NCI-H510A (cell line): Measurements from ENCODE around the gene YIF1A.
"Not testable (repeated sequence)": the region's sequence is repeated elsewhere in the genome, so short reads cannot be mapped to it uniquely, and the experiment has no call there.

Source experiments
- DNase-seq: peaks from one replicate; lab custom pipeline; 2025; lab: John Stamatoyannopoulos, UW

YIF1A gene

DNA sequence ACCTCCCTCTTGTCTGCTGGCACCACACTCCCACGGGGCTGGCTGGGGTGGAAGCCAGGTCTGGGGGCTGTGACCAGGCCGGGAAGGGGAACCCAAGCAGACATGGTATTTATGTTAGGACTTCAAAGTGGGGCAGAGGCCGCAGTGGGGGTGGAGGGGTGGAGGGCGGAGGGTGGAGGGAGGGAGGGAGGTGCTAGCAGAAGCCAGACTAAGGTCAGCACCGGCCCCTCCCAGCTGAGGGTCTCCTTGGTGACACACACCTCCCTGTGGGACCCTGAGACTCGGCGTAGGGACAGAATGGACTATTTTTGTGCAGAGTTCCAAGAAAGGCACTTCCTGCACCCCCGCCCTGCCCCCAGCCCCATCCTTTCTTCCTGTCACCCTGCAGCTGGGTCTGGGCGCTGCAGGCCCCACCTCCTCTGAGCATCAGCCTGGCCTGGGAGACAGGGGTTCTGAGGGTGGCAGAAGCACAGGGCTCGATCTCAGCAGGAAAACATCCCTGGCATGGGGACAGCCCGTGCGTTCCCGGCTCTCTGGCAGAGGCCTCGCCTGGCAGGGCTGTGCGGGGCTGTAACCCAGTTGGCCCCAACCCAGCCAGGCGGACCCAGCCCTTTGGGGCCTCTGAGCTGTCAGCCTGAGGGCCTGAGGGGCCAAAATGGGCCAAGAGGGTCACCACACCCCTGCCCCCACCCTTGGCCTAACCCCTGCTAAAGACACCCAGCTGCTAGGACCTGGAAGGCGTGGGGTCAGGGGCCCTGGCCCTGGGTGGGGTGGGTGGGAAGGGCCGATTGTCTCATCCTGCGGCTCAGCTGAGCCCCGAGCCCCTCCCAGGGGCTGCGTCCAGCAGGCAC, 37.5 kb upstream of the YIF1A start:
- DNase-seq = no peak

GRCh38 chr11:66325263-66325671, 36.3 kb upstream of the YIF1A start:
- DNase-seq = no peak

DNA sequence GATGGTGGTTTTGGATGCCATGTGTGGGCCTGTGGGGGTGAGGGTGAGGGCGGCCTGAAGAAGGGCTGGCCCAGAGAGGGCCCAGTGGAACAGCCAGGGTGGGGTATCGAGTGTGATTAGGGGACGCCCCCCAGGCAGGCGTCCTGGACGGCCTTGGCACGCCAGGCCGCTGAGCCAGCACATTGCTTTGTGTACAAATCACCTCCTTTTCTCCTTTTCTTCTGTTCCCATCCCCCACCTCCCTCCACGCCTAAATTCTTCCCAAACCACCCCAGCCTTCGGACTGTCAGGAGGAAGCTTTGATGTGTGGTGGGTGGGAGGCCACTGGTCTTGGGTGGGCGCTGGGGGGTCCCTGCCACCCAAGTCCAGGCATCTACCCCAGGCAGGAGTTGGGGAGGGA, 35.7 kb upstream of the YIF1A start:
- DNase-seq = no peak

GRCh38 chr11:66323684-66324083, 34.7 kb upstream of the YIF1A start:
- no peak for DNase-seq

DNA sequence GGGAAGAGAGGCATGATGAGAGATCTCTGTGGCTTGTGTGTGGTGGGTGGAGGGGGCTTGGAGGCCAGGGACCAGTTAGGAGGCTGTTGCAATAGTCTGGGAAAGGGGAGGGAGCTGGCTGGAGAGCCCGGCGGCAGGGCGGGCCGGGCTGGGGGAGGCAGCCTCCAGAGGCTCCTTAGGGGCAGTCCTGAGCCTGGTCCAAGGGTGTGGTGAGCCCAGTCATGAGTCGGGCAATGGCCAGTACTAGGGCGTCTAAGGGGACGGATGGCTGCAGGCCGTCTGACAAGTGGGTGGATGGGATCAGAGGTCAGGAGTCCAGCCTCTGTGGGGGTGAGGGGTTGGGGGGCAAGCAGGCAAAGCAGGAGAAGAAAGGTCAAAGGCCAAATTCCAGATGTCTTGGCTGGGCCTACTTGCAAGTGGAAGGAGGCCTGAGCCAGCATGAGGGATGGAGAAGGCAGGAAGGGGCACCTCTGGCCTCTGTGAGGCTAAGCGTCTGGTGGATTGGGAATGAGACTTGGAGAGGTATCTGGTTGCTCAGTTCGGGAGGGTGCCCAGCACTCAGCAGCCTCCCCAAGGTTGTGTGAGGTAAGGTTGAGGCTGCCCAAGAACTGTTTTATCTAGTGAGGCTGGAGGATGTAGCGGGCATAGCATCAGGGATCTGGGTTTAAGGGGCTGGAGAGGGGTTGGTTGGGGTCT, 33.9 kb upstream of the YIF1A start:
- no peak for DNase-seq

DNA sequence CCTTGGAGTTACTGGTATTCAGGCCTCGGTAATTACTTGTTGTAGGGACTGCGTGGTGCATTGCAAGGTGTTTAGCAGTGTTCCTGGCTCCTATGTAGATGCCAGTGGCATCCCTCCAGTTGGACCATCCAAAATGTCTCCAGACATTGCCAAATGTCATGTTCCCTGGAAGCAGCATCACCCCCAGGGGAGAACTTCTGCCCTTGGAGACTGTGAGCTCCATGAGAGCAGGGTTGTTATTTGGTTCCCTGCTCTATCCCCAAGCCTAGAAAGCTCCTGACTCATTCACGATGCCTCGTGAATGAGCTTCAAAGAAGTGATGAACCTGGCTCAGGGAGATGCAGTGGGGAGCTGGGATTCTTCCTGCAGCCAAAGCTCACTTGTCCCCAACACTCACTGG, 32.7 kb upstream of the YIF1A start:
- no peak for DNase-seq

DNA sequence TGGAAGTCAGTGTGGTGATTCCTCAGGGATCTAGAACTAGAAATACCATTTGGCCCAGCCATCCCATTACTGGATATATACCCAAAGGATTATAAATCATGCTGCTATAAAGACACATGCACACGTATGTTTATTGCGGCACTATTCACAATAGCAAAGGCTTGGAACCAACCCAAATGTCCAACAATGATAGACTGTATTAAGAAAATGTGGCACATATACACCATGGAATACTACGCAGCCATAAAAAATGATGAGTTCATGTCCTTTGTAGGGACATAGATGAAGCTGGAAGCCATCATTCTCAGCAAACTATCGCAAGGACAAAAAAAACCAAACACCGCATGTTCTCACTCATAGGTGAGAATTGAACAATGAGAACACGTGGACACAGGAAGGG, 31.8 kb upstream of the YIF1A start:
- not testable (repeated sequence) for DNase-seq

DNA sequence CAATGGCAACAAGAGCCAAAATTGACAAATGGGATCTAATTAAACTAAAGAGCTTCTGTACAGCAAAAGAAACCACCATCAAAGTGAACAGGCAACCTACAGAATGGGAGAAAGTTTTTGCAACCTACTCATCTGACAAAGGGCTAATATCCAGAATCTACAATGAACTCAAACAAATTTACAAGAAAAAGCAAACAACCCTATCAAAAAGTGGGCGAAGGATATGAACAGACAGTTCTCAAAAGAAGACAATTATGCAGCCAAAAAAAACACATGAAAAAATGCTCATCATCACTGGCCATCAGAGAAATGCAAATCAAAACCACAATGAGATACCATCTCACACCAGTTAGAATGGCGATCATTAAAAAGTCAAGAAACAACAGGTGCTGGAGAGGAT, 31.3 kb upstream of the YIF1A start:
- not testable (repeated sequence) for DNase-seq

DNA sequence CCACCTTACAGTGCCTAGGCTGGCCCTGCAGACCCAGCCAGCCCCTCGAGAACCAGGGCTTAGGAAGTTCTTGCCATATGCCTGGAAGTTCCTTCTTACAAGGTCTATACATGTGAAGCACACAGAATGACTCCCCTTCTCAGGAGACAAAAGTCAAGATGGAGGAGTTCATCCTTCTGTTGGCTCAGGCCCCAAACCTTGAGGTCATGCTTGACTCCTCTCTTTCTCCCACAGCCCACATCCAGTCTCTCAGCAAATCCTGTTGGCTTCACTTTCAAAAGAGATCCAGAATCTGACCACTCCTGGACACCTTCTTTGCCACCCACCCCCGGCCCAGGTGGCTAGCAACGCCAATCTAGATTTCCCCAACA, 29.6 kb upstream of the YIF1A start:
- no peak for DNase-seq

- DNase-seq = no peak
These were observed 29.0 kb upstream of the YIF1A start for GRCh38 chr11:66317723-66318599.

GRCh38 chr11:66317322-66317722, 28.4 kb upstream of the YIF1A start:
- DNase-seq = no peak

DNA sequence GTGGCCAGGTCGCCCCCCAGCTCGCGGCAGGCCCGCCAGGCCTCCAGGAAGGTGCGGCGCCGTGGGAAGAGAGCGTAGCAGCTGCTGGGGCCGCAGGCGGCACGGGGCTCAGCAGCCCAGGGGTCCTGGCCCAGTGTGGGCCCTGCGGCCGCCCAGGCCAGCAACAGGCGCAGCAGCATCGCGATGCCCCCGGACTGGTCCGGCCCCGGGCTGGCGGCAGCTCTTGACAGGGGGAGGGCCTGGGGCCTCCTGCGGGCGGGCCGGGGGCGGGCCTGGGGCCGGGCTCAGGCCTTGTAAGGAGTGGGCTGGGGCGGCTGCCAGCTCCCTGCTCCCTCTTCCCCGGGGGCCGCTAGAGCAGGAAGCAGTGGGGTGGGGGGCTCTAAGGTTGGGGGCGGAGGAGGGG, 27.9 kb upstream of the YIF1A start, which contains the start of gene CD248:
Gene CD248, minus strand, starts transcription at position 196 of the 403 bp plus-strand sequence. Its CDS starts 17 bp downstream, at position 179.
- no peak for DNase-seq

- DNase-seq = no peak
These were observed 27.2 kb upstream of the YIF1A start for GRCh38 chr11:66315921-66316811.

- no peak for DNase-seq
These were observed 26.5 kb upstream of the YIF1A start for GRCh38 chr11:66315498-66315885.

GRCh38 chr11:66314561-66315497, 25.9 kb upstream of the YIF1A start:
- DNase-seq = no peak

- no peak for DNase-seq
These were observed 25.2 kb upstream of the YIF1A start for GRCh38 chr11:66314186-66314501.

DNA sequence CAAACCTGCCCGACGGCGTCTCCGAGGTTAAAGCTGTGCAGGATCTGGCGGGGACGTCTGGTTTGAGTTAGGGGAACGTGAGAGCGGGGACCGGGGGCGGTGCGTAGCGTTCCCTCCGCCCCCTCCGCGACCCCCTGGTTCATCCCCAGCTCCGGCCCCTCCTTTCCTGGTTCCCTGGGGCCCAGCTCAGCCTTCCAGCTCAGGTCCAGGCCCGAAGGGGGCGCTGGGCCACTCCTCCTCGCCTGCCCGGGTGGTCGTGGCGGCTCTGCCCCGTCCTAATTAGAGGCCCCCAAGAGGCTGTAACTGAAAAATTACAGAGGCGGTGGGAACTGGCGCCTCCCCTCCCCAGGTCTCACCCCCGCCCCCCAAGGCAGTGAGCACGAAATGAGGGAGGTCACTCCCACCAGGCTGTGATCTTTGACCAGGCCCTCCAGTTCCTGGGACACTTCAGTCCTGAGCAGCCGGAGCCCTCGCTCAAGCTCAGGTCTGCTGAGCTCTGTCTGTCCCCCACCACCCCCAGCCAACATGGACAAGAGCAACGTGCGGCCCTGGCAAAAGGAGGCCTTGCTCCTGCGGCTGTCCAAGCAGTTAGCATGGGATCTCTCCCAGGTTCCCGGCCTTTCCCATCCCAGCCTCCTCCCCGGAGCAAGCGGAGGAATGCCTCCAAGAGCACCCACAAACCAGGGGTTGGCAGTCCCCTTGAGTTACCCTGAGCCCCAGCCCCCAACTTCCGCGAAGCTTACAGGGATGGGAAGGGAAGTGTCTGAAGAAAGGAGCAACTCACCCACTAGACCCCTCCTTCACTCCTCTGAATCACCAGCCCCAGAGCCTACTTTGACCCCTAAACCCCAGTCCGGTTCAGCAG, 24.6 kb upstream of the YIF1A start:
- DNase-seq = no peak

GRCh38 chr11:66312549-66313320, 23.8 kb upstream of the YIF1A start:
- DNase-seq = peak; percentile 48
